SK-N-MC (cell line): Measurements from ENCODE around the gene NSUN2.

Experiments
- DNase-seq: peaks from one replicate; pipeline ENCODE4 v3.0.0-alpha.2; 2011; ENCODE audit warnings: low read depth, low spot score
- H3K27ac ChIP-seq: fragments of 200-600 bp; sonication (generic); 2 replicates; pipeline ENCODE4 v1.5.1; 2016; ENCODE audit warnings: mixed run types
- H3K36me3 ChIP-seq: fragments of 200-600 bp; sonication (generic); 2 replicates; pipeline ENCODE4 v1.6.1; 2017; ENCODE audit warnings: antibody characterized with exemption, low read length, mixed read lengths; ENCODE audit not compliant: insufficient read depth
- H3K4me3 ChIP-seq: fragments of 200-600 bp; sonication (generic); 2 replicates; pipeline ENCODE4 v1.5.1; 2016
- H3K9ac ChIP-seq: fragments of 200-600 bp; sonication (generic); 2 replicates; pipeline ENCODE4 v1.8.0; 2017; ENCODE audit warnings: mixed run types, mixed read lengths; ENCODE audit not compliant: insufficient read length
- H3K9me3 ChIP-seq: fragments of 200-600 bp; sonication (generic); 2 replicates; pipeline ENCODE4 v1.6.1; 2017; ENCODE audit warnings: low read depth, mild to moderate bottlenecking, antibody characterized with exemption, low read length, moderate library complexity, mixed read lengths
- EZH2 ChIP-seq: fragments of 200-600 bp; sonication (generic); IDR thresholded peaks from one replicate; pipeline ENCODE4 v1.6.1; 2017; ENCODE audit warnings: antibody characterized with exemption
- FOXP2 ChIP-seq: optimal IDR thresholded peaks from 2 replicates; pipeline ENCODE3; 2011; ENCODE audit warnings: mild to moderate bottlenecking, moderate library complexity; ENCODE audit not compliant: insufficient read depth; ENCODE audit errors: extremely low read length, control extremely low read depth
- POLR2AphosphoS5 ChIP-seq: IDR thresholded peaks from 2 replicates; pipeline ENCODE4 v1.6.1; 2012; ENCODE audit warnings: mild to moderate bottlenecking, low read depth, low read length, borderline replicate concordance

NSUN2 gene

DNA sequence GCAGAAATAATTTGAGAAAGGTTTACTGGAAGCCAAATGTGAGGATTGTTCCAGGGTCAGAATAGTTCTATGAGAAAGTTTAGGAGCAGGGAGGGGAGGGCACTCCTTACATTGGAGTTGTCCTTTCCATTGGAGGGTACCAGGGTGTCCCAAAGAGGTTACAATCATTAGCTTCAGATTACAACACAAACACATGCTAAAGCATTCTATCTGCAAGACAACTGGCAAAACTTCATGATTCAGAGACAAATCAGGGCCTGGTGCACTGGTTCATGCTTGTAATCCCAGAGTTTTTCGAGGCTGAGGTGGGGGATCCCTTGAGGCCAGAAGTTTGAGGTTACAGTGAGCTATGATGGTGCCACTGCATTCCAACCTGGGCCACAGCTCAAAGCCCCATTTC lies 51.8 kb downstream of the NSUN2 start:
- H3K9ac ChIP-seq: no peak overlapping the region
- no peaks in the 10 kb centered on the region for H3K36me3 ChIP-seq
- no peak overlapping the region for H3K27ac ChIP-seq
- DNase-seq: no peak
- no peak overlapping the region for H3K4me3 ChIP-seq
- H3K9me3 ChIP-seq: no peaks in the 10 kb centered on the region
- TF ChIP-seq POLR2AphosphoS5 (no peak), FOXP2 (no peak), EZH2 (no peak)

- TF ChIP-seq EZH2 (no peak), FOXP2 (no peak)
- Histone ChIP-seq H3K9me3 (no peaks in the 10 kb centered on the region), H3K4me3 (no peak overlapping the region), H3K27ac (no peak overlapping the region), H3K9ac (no peak overlapping the region), H3K36me3 (no peaks in the 10 kb centered on the region)
- DNase-seq: no peak
Observed at GRCh38 chr5:6579535-6579934, 53.3 kb downstream of the NSUN2 start.

DNA sequence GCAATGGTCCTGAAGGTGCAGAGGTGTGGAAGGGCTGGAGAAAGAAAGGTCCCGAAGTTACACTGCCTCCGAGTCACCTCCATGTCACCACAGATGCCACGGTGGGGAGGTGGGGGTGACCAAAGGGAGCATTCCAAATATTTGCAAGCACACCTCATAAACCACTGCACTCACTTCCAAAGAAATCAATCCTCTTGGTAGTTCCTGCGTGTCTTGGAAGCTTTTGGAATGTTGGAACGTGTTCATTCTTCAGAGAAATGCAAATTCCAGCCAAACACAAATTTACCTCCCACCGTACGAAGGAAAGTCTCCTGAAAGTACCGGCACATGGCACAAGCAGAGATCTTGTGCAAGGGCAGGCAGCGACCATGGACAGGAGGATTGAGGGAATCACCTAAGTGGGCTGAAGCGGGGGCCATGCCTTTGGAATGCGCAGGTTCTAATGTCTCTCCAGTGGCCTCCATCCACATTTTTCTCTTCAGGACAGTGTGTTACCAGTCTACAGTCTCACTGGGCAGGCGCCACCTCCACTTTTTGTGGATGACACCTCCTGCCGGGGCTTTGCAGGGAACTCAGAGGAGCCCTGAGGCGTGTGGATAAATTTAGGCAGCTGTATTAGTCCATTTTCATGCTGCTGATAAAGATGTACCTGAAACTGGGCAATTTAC lies 54.0 kb downstream of the NSUN2 start:
- H3K4me3 ChIP-seq: no peak overlapping the region
- no peak overlapping the region for H3K27ac ChIP-seq
- no peaks in the 10 kb centered on the region for H3K36me3 ChIP-seq
- H3K9ac ChIP-seq: no peak overlapping the region
- H3K9me3 ChIP-seq: no peaks in the 10 kb centered on the region
- no peak for DNase-seq
- TF ChIP-seq FOXP2: no peak
- TF ChIP-seq POLR2AphosphoS5: no peak
- no peak for TF ChIP-seq EZH2

- H3K4me3 ChIP-seq: no peak overlapping the region
- H3K27ac ChIP-seq: no peak overlapping the region
- peak; percentile 8 for DNase-seq
- H3K9ac ChIP-seq: no peak overlapping the region
- H3K36me3 ChIP-seq: no peaks in the 10 kb centered on the region
- no peaks in the 10 kb centered on the region for H3K9me3 ChIP-seq
- TF ChIP-seq POLR2AphosphoS5 (no peak), FOXP2 (no peak), EZH2 (no peak)
Observed at GRCh38 chr5:6576861-6577501, 55.9 kb downstream of the NSUN2 start.

DNA sequence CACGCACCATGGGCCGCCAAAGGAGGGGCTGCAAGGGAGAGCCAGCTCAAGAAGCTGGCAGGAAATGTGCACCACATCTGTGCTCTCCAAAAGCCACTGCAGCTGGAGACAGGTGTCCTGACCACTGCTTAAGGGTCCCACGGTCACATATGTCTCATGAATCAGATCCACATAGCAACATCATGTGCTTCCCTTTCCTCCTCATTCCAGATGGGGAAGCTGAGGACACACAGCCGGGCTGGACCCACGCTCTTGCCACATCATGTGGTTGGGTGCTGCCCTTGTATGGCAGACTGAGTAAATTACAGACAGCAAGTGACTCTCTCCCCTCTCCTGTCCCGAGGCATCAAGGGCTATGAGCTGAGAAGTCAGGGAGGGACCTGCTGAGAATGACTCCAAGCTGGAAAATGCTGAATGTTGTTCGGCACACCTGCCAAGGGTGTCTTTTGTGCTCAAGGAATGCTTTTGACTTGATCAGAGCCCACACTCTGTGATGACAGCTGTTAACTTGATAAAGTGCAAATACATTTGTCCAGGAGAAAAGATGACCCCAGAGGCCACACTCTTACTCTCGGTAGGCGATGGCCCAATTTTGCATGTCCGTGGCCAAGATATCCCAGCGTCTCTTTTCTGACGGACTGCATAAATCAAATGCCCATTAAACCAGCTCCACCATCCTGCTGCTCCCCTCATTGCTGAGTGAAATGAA lies 58.2 kb downstream of the NSUN2 start:
- H3K9me3 ChIP-seq: no peaks in the 10 kb centered on the region
- TF ChIP-seq EZH2 (no peak), POLR2AphosphoS5 (no peak), FOXP2 (no peak)
- no peak overlapping the region for H3K4me3 ChIP-seq
- H3K36me3 ChIP-seq: no peaks in the 10 kb centered on the region
- no peak overlapping the region for H3K9ac ChIP-seq
- DNase-seq: no peak
- H3K27ac ChIP-seq: no peak overlapping the region

GRCh38 chr5:6574111-6574510 lies 58.7 kb downstream of the NSUN2 start:
- no peak for DNase-seq
- Histone ChIP-seq H3K27ac (no peak overlapping the region), H3K36me3 (no peaks in the 10 kb centered on the region), H3K4me3 (no peak overlapping the region), H3K9ac (no peak overlapping the region), H3K9me3 (no peaks in the 10 kb centered on the region)
- TF ChIP-seq POLR2AphosphoS5: no peak
- TF ChIP-seq FOXP2: no peak
- no peak for TF ChIP-seq EZH2

GRCh38 chr5:6573651-6574101 lies 59.2 kb downstream of the NSUN2 start:
- Histone ChIP-seq H3K9me3 (no peaks in the 10 kb centered on the region), H3K9ac (no peak overlapping the region), H3K4me3 (no peak overlapping the region), H3K27ac (no peak overlapping the region), H3K36me3 (no peaks in the 10 kb centered on the region)
- no peak for TF ChIP-seq EZH2
- no peak for TF ChIP-seq FOXP2
- TF ChIP-seq POLR2AphosphoS5: no peak
- DNase-seq: no peak

GRCh38 chr5:6572825-6573380 lies 59.9 kb downstream of the NSUN2 start:
- TF ChIP-seq FOXP2 (no peak), EZH2 (no peak), POLR2AphosphoS5 (no peak)
- H3K9ac ChIP-seq: no peak overlapping the region
- H3K36me3 ChIP-seq: no peaks in the 10 kb centered on the region
- no peaks in the 10 kb centered on the region for H3K9me3 ChIP-seq
- H3K4me3 ChIP-seq: no peak overlapping the region
- no peak for DNase-seq
- H3K27ac ChIP-seq: no peak overlapping the region
